ENCODE data around the gene LPP. TPM values are rescaled to one million over a fixed set of nuclear protein-coding genes. Genes with fewer than 3 reads are reported as not detected.

LPP gene
- total RNA-seq, 4 donors from 2014 or later, result 1,872 to 3,079 (median 2,300) TPM

- WGBS, result 28% methylated on average over 7 of the region's 7 CpGs
- H3K27ac ChIP-seq (replicated peaks in 1 of 4), result peak overlapping the region; percentile 90 to 98 (median 93)
- peaks cover 78 to 98% (median 96%) of the 10 kb centered on the region in 4 donors for H3K4me1 ChIP-seq
- H3K36me3 ChIP-seq, result no peaks in the 10 kb centered on the region
- no peak for DNase-seq (ENCODE audit: extremely low spot score)
- intact Hi-C loops (cut with DNase I), result loop anchor here (5.0 kb wide), 3 partner anchors 37 to 517 kb away; partner anchors contain the start of gene BCL6
- peak; percentile 66 for TF ChIP-seq EP300 (IDR thresholded peaks at IDR 0.05)
- peak in 1 of 2 donors; percentile 58 for TF ChIP-seq POLR2AphosphoS5 (IDR thresholded peaks at IDR 0.05)
- TF ChIP-seq POLR2A (IDR thresholded peaks at IDR 0.05; ENCODE audit: low read depth), result no peak
- TF ChIP-seq CTCF (IDR thresholded peaks at IDR 0.05), result no peak
- H3K9me3 ChIP-seq, result no peaks in the 10 kb centered on the region
- H3K27me3 ChIP-seq, result no peaks in the 10 kb centered on the region
- H3K4me3 ChIP-seq, result peak overlapping the region in 2 of 4 donors; percentile 0 to 30
Observed at GRCh38 chr3:188264226-188265207, 110.6 kb downstream of the LPP start.

- DNase-seq (ENCODE audit: extremely low spot score), result no peak
- peak overlapping the region; percentile 90 to 98 (median 93) for H3K27ac ChIP-seq (replicated peaks in 1 of 4)
- WGBS, result 38% methylated on average over 10 of the region's 10 CpGs
- peaks cover 82 to 98% (median 96%) of the 10 kb centered on the region in 4 donors for H3K4me1 ChIP-seq
- intact Hi-C loops (cut with DNase I), result loop anchor here (5.0 kb wide), 3 partner anchors 39 to 519 kb away; partner anchors contain the start of gene BCL6
- H3K4me3 ChIP-seq, result peak overlapping the region; percentile 18 to 45 (median 30)
- no peaks in the 10 kb centered on the region for H3K36me3 ChIP-seq
- TF ChIP-seq CTCF (IDR thresholded peaks at IDR 0.05) (no peak), POLR2AphosphoS5 (IDR thresholded peaks at IDR 0.05) (peak in 1 of 2 donors; percentile 99), POLR2A (IDR thresholded peaks at IDR 0.05; ENCODE audit: low read depth) (no peak), EP300 (IDR thresholded peaks at IDR 0.05) (peak; percentile 100)
- no peaks in the 10 kb centered on the region for H3K9me3 ChIP-seq
- H3K27me3 ChIP-seq, result no peaks in the 10 kb centered on the region
Observed at GRCh38 chr3:188266562-188267274, 112.8 kb downstream of the LPP start.

- Histone ChIP-seq H3K27me3 (no peaks in the 10 kb centered on the region), H3K9me3 (no peaks in the 10 kb centered on the region), H3K36me3 (no peaks in the 10 kb centered on the region), H3K27ac (replicated peaks in 1 of 4) (peak overlapping the region; percentile 90 to 98 (median 93)), H3K4me1 (peaks cover 83 to 100% (median 98%) of the 10 kb centered on the region in 4 donors), H3K4me3 (peak overlapping the region in 1 of 4 donors; percentile 45)
- WGBS, result 81% methylated on average over 7 of the region's 7 CpGs
- intact Hi-C loops (cut with DNase I), result loop anchor here (5.0 kb wide), 3 partner anchors 41 to 521 kb away; partner anchors contain the start of gene BCL6
- no peak for DNase-seq (ENCODE audit: extremely low spot score)
- TF ChIP-seq POLR2A (IDR thresholded peaks at IDR 0.05; ENCODE audit: low read depth), result no peak
- no peak for TF ChIP-seq POLR2AphosphoS5 (IDR thresholded peaks at IDR 0.05)
- no peak for TF ChIP-seq CTCF (IDR thresholded peaks at IDR 0.05)
- no peak for TF ChIP-seq EP300 (IDR thresholded peaks at IDR 0.05)
Observed at GRCh38 chr3:188267790-188268335, 113.9 kb downstream of the LPP start.

GRCh38 chr3:188268336-188268735, 114.4 kb downstream of the LPP start:
- Histone ChIP-seq H3K27ac (replicated peaks in 1 of 4) (peak overlapping the region; percentile 90 to 98 (median 93)), H3K4me1 (peaks cover 80 to 100% (median 98%) of the 10 kb centered on the region in 4 donors), H3K4me3 (no peak overlapping the region), H3K27me3 (no peaks in the 10 kb centered on the region), H3K9me3 (no peaks in the 10 kb centered on the region), H3K36me3 (no peaks in the 10 kb centered on the region)
- TF ChIP-seq POLR2AphosphoS5 (IDR thresholded peaks at IDR 0.05), result no peak
- TF ChIP-seq EP300 (IDR thresholded peaks at IDR 0.05), result no peak
- no peak for TF ChIP-seq CTCF (IDR thresholded peaks at IDR 0.05)
- TF ChIP-seq POLR2A (IDR thresholded peaks at IDR 0.05; ENCODE audit: low read depth), result no peak
- 66% methylated on average over 5 of the region's 5 CpGs for WGBS
- intact Hi-C loops (cut with DNase I), result loop anchor here (5.0 kb wide), 3 partner anchors 41 to 521 kb away; partner anchors contain the start of gene BCL6
- no peak for DNase-seq (ENCODE audit: extremely low spot score)
